SK-N-SH (cell line): ENCODE measurements around the gene PCBP3. TPM values are rescaled to one million over a fixed set of nuclear protein-coding genes. Genes with fewer than 3 reads are reported as not detected.

ENCODE experiments used
- CTCF ChIA-PET: fragments of 300-600, 350-600 bp; formaldehyde crosslinking; extraction: SDS; loops from one replicate; lab custom pipeline; 2021; lab: Yijun Ruan, JAX
- POLR2A ChIA-PET: fragments of 350-600 bp; sonication (Branson Sonifier 250); formaldehyde crosslinking; extraction: SDS; loops from one replicate; lab custom pipeline; 2020; ENCODE audit warnings: antibody characterized with exemption, inconsistent platforms; lab: Yijun Ruan, JAX
- DNase-seq: peaks from one replicate; pipeline ENCODE4 v3.0.0; 2012
- H2AFZ ChIP-seq: fragments of 200-600 bp; sonication (generic); 2 replicates; pipeline ENCODE4 v1.8.1; 2016; ENCODE audit warnings: antibody characterized with exemption, mild to moderate bottlenecking, low read depth
- H3F3A ChIP-seq: fragments of 200-600 bp; sonication (generic); replicated peaks from 2 replicates; pipeline ENCODE3; 2016; ENCODE audit warnings: antibody characterized with exemption, mild to moderate bottlenecking; ENCODE audit not compliant: insufficient read depth
- H3K27ac ChIP-seq, 2 experiments: fragments of 200-500 bp in 1 of 2; fragments of 200-600 bp in 1 of 2; sonication (Bioruptor generic) in 1 of 2; sonication (generic), shearing (Covaris generic) in 1 of 2; 2 replicates each; pipeline versions ENCODE4 v1.5.1 to v1.6.1; 2014 to 2016; ENCODE audit warnings: low read depth in 2 of 2, inconsistent platforms in 1 of 2, low read length in 1 of 2, mild to moderate bottlenecking in 1 of 2, mixed read lengths in 1 of 2
- H3K27me3 ChIP-seq: fragments of 200-600 bp; sonication (generic), shearing (Covaris generic); 2 replicates; pipeline ENCODE4 v1.6.1; 2016; ENCODE audit warnings: mixed run types; ENCODE audit not compliant: insufficient read depth
- H3K36me3 ChIP-seq, 2 experiments: fragments of 200-500 bp in 1 of 2; fragments of 200-600 bp in 1 of 2; sonication (Bioruptor generic) in 1 of 2; sonication (generic) in 1 of 2; replicated peaks in 1 of 2; 2 replicates each; pipeline versions ENCODE3 to v1.5.1; 2014 to 2016; ENCODE audit warnings: low read length in 1 of 2, mild to moderate bottlenecking in 1 of 2; ENCODE audit not compliant: insufficient read depth in 2 of 2, control insufficient read depth in 1 of 2
- H3K4me1 ChIP-seq, 2 experiments: fragments of 200-500 bp in 1 of 2; fragments of 200-600 bp in 1 of 2; sonication (Bioruptor generic) in 1 of 2; sonication (generic), shearing (Covaris generic) in 1 of 2; 2 replicates each; pipeline versions ENCODE4 v1.5.1 to v1.6.1; 2014 to 2016; ENCODE audit warnings: low read depth in 1 of 2, low read length in 1 of 2, mixed run types in 1 of 2; ENCODE audit not compliant: insufficient read depth in 2 of 2, control insufficient read depth in 1 of 2
- H3K4me2 ChIP-seq: fragments of 200-600 bp; sonication (generic), shearing (Covaris generic); 2 replicates; pipeline ENCODE4 v1.6.1; 2017; ENCODE audit warnings: mixed run types
- H3K4me3 ChIP-seq, 2 experiments: fragments of 200-500 bp in 1 of 2; fragments of 200-600 bp in 1 of 2; sonication (Bioruptor generic) in 1 of 2; sonication (generic), shearing (Covaris generic) in 1 of 2; 2 replicates each; pipeline versions ENCODE4 v1.5.1 to v1.8.1; 2014 to 2016; ENCODE audit warnings: low read depth in 2 of 2, inconsistent platforms in 1 of 2, low read length in 1 of 2, mild to moderate bottlenecking in 1 of 2, mixed read lengths in 1 of 2, moderate library complexity in 1 of 2
- H3K79me2 ChIP-seq: fragments of 200-600 bp; sonication (generic); 2 replicates; pipeline ENCODE4 v1.8.1; 2017; ENCODE audit warnings: mild to moderate bottlenecking; ENCODE audit not compliant: insufficient read depth
- H3K9ac ChIP-seq: fragments of 200-600 bp; sonication (generic); 2 replicates; pipeline ENCODE4 v1.6.1; 2017; ENCODE audit warnings: mixed run types
- H3K9me2 ChIP-seq: fragments of 200-600 bp; sonication (generic); 2 replicates; pipeline ENCODE4 v1.6.1; 2017; ENCODE audit warnings: mixed run types
- H3K9me3 ChIP-seq: fragments of 200-600 bp; sonication (generic); 2 replicates; pipeline ENCODE4 v1.6.1; 2017; ENCODE audit warnings: mixed run types, mild to moderate bottlenecking, moderate library complexity
- H4K20me1 ChIP-seq: fragments of 200-600 bp; sonication (generic); 2 replicates; pipeline ENCODE4 v1.6.1; 2017; ENCODE audit warnings: mild to moderate bottlenecking, mixed run types; ENCODE audit not compliant: insufficient read depth
- CHD2 ChIP-seq: fragments of 150-350 bp; IDR thresholded peaks from 2 replicates; pipeline ENCODE4 v1.6.1; 2018; ENCODE audit warnings: low read length; ENCODE audit not compliant: partially characterized antibody
- ELF1 ChIP-seq: IDR thresholded peaks from 2 replicates; pipeline ENCODE4 v1.4.0; 2012
- EP300 ChIP-seq, 2 experiments: IDR thresholded peaks; 2 replicates each; pipeline versions ENCODE4 v1.4.0 to v1.6.1; 2012; ENCODE audit warnings: borderline replicate concordance in 1 of 2, low read depth in 1 of 2, low read length in 1 of 2
- FOSL2 ChIP-seq: IDR thresholded peaks from 2 replicates; pipeline ENCODE4 v1.4.0; 2012; ENCODE audit warnings: low read depth, mild to moderate bottlenecking, moderate library complexity, borderline replicate concordance
- FOXJ3 ChIP-seq: sonication (generic); formaldehyde crosslinking; IDR thresholded peaks from 2 replicates; pipeline ENCODE4 v1.5.1; 2020; ENCODE audit warnings: mild to moderate bottlenecking, missing genetic modification reagents
- FOXM1 ChIP-seq: IDR thresholded peaks from 2 replicates; pipeline ENCODE4 v1.4.0; 2012; ENCODE audit warnings: low read depth, mild to moderate bottlenecking
- GABPA ChIP-seq: IDR thresholded peaks from 2 replicates; pipeline ENCODE4 v1.4.0; 2012; ENCODE audit warnings: low read depth, mild to moderate bottlenecking
- NFIC ChIP-seq: IDR thresholded peaks from 2 replicates; pipeline ENCODE4 v1.4.0; 2012; ENCODE audit warnings: borderline replicate concordance
- NRF1 ChIP-seq: IDR thresholded peaks from 2 replicates; pipeline ENCODE4 v1.6.1; 2012; ENCODE audit warnings: low read depth, mild to moderate bottlenecking, low read length
- POLR2AphosphoS5 ChIP-seq: IDR thresholded peaks from 2 replicates; pipeline ENCODE4 v1.6.1; 2012; ENCODE audit warnings: low read depth, low read length
- RCOR1 ChIP-seq: fragments of 150-350 bp; IDR thresholded peaks from 2 replicates; pipeline ENCODE4 v1.6.1; 2017; ENCODE audit warnings: antibody characterized with exemption, low read length
- SMC3 ChIP-seq: IDR thresholded peaks from 2 replicates; pipeline ENCODE4 v1.6.1; 2012; ENCODE audit warnings: low read depth, low read length, improper control_type of control experiment
- TCF12 ChIP-seq: IDR thresholded peaks from 2 replicates; pipeline ENCODE4 v1.4.0; 2012
- WGBS: methylation state at CpG from one replicate; pipeline ENCODE4 v1.1.6; 2017; ENCODE audit warnings: low lambda C conversion rate; 5-methylcytosine and 5-hydroxymethylcytosine counted together
- polyA plus RNA-seq, 3 experiments: library from polyadenylated mRNA; depleted of rRNA; stranded (reverse); fragments of >200 nt; gene quantifications; 2 replicates each; pipeline ENCODE4 v1.2.3, GENCODE V29; 2012
- TF ChIP-seq, protein P1 (sequence below): fragments of 200-600 bp; sonication (generic); IDR thresholded peaks from 2 replicates; pipeline ENCODE4 v1.6.1; 2017; ENCODE audit warnings: antibody characterized with exemption, mild to moderate bottlenecking, moderate library complexity
- TF ChIP-seq, protein P2 (sequence below): IDR thresholded peaks from 2 replicates; pipeline ENCODE4 v1.4.0; 2012; ENCODE audit warnings: low read depth, borderline replicate concordance
- TF ChIP-seq, protein P3 (sequence below): IDR thresholded peaks from 2 replicates; pipeline ENCODE4; 2012
- TF ChIP-seq, protein P4 (sequence below): IDR thresholded peaks from 2 replicates; pipeline ENCODE4 v1.4.0; 2012; ENCODE audit warnings: low read depth, borderline replicate concordance
- TF ChIP-seq, protein P5 (sequence below): fragments of 150-350 bp; IDR thresholded peaks from 2 replicates; pipeline ENCODE4 v1.6.1; 2016; ENCODE audit warnings: mild to moderate bottlenecking, low read depth, low read length

Gene PCBP3
- polyA plus RNA-seq, 1 of the 3 experiments (the other 2 are of a cell fraction) = 9.5 TPM

DNA sequence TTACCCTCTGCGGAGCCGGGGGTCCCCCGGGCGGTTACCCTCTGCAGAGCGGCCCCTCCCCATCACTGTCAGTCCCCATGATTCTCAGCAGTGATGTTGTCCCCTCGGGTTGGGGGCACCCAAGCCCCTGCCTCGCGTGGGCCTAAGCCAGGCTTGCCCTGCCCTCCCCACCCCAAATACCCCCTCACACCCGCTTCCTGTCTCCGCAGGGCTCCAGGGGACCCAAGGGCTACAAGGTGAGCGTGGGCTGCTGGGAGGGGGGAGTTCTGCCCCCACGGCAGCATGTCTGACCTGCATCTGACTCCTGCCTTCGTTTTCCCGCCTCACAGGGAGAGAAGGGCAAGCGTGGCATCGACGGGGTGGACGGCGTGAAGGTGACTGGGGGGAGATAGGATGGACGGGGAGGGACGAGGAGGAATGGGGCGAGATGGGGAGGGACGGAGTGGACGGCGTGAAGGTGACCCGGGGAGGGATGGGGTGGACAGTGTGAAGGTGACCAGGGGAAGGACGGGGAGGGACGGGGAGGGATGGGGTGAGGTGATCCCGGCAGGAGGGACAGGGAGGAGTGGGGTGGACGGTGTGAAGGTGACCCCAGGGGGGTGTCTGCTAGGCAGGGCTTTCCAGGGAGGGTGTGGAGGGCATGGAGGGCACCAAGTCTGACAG, 346.7 kb downstream of the PCBP3 start:
- H3K9me2 ChIP-seq = no peaks in the 10 kb centered on the region
- 86% methylated on average over 22 of the region's 30 CpGs for WGBS
- CTCF ChIA-PET = no interaction called here
- H3K36me3 ChIP-seq = peaks cover 0 to 36% of the 10 kb centered on the region in 2 experiments
- TF ChIP-seq, protein P1, sequence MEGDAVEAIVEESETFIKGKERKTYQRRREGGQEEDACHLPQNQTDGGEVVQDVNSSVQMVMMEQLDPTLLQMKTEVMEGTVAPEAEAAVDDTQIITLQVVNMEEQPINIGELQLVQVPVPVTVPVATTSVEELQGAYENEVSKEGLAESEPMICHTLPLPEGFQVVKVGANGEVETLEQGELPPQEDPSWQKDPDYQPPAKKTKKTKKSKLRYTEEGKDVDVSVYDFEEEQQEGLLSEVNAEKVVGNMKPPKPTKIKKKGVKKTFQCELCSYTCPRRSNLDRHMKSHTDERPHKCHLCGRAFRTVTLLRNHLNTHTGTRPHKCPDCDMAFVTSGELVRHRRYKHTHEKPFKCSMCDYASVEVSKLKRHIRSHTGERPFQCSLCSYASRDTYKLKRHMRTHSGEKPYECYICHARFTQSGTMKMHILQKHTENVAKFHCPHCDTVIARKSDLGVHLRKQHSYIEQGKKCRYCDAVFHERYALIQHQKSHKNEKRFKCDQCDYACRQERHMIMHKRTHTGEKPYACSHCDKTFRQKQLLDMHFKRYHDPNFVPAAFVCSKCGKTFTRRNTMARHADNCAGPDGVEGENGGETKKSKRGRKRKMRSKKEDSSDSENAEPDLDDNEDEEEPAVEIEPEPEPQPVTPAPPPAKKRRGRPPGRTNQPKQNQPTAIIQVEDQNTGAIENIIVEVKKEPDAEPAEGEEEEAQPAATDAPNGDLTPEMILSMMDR = no peak
- TF ChIP-seq NRF1 = no peak
- TF ChIP-seq TCF12 = no peak
- no peak for TF ChIP-seq RCOR1
- no peak for TF ChIP-seq FOSL2
- TF ChIP-seq, protein P2, sequence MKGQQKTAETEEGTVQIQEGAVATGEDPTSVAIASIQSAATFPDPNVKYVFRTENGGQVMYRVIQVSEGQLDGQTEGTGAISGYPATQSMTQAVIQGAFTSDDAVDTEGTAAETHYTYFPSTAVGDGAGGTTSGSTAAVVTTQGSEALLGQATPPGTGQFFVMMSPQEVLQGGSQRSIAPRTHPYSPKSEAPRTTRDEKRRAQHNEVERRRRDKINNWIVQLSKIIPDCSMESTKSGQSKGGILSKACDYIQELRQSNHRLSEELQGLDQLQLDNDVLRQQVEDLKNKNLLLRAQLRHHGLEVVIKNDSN = no peak
- no peak for TF ChIP-seq CHD2
- no peak for TF ChIP-seq FOXJ3 (CRISPR knock-in tag)
- no peak for TF ChIP-seq EP300 (IDR thresholded peaks at IDR 0.05; ENCODE audit: borderline replicate concordance in 1 of 2, low read depth in 1 of 2, low read length in 1 of 2)
- TF ChIP-seq ELF1 = no peak
- no peak for TF ChIP-seq POLR2AphosphoS5
- TF ChIP-seq FOXM1 = no peak
- TF ChIP-seq, protein P3, sequence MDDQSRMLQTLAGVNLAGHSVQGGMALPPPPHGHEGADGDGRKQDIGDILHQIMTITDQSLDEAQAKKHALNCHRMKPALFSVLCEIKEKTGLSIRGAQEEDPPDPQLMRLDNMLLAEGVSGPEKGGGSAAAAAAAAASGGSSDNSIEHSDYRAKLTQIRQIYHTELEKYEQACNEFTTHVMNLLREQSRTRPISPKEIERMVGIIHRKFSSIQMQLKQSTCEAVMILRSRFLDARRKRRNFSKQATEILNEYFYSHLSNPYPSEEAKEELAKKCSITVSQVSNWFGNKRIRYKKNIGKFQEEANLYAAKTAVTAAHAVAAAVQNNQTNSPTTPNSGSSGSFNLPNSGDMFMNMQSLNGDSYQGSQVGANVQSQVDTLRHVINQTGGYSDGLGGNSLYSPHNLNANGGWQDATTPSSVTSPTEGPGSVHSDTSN = no peak
- TF ChIP-seq, protein P4, sequence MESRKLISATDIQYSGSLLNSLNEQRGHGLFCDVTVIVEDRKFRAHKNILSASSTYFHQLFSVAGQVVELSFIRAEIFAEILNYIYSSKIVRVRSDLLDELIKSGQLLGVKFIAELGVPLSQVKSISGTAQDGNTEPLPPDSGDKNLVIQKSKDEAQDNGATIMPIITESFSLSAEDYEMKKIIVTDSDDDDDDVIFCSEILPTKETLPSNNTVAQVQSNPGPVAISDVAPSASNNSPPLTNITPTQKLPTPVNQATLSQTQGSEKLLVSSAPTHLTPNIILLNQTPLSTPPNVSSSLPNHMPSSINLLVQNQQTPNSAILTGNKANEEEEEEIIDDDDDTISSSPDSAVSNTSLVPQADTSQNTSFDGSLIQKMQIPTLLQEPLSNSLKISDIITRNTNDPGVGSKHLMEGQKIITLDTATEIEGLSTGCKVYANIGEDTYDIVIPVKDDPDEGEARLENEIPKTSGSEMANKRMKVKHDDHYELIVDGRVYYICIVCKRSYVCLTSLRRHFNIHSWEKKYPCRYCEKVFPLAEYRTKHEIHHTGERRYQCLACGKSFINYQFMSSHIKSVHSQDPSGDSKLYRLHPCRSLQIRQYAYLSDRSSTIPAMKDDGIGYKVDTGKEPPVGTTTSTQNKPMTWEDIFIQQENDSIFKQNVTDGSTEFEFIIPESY = no peak
- no peak for TF ChIP-seq SMC3
- TF ChIP-seq NFIC = no peak
- TF ChIP-seq, protein P5, sequence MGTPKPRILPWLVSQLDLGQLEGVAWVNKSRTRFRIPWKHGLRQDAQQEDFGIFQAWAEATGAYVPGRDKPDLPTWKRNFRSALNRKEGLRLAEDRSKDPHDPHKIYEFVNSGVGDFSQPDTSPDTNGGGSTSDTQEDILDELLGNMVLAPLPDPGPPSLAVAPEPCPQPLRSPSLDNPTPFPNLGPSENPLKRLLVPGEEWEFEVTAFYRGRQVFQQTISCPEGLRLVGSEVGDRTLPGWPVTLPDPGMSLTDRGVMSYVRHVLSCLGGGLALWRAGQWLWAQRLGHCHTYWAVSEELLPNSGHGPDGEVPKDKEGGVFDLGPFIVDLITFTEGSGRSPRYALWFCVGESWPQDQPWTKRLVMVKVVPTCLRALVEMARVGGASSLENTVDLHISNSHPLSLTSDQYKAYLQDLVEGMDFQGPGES = no peak
- no peak for TF ChIP-seq GABPA
- TF ChIP-seq, all 33 proteins: peak for 0
- H3K4me2 ChIP-seq = no peak overlapping the region
- H4K20me1 ChIP-seq = no peaks in the 10 kb centered on the region
- H3F3A ChIP-seq = no peaks in the 10 kb centered on the region
- no peak overlapping the region for H3K4me3 ChIP-seq
- no peaks in the 10 kb centered on the region for H3K27me3 ChIP-seq
- no peak overlapping the region for H3K27ac ChIP-seq
- no peaks in the 10 kb centered on the region for H3K4me1 ChIP-seq
- H2AFZ ChIP-seq = no peak overlapping the region
- H3K9me3 ChIP-seq = no peaks in the 10 kb centered on the region
- no peaks in the 10 kb centered on the region for H3K79me2 ChIP-seq
- POLR2A ChIA-PET = no interaction called here
- no peak for DNase-seq
- no peak overlapping the region for H3K9ac ChIP-seq
